ENCODE measurements around the gene GABBR1. TPM values are rescaled to one million over a fixed set of nuclear protein-coding genes. Genes with fewer than 3 reads are reported as not detected.

The GABBR1 gene
- polyA plus RNA-seq, 1 donor from 2014 or later: 108 TPM

DNA sequence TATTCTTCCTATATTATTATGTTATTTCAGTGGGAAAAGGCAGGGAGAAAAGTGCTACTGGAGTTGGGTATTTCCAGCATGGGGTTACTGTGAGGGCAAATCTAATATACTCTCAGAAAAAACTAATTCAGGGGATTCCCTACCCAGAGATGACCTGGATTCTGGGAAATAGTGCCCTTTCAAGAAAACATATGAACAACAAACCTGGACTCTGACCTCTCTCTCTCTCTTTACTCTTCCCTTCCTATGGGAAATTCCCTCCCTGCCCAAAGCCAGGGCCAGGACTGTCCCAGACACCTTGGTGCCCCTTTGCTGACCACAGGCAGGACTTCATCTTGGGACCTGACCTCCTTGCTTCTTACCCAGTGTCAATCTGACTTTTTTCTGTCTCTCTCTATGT, 71.9 kb downstream of the GABBR1 start:
- Histone ChIP-seq H3K27ac (ENCODE audit: low read length) (no peak overlapping the region), H3K4me2 (ENCODE audit: low read length) (no peak overlapping the region), H4K20me1 (ENCODE audit: insufficient read depth) (no peaks in the 10 kb centered on the region), H3K27me3 (ENCODE audit: insufficient read depth, low read depth, low read length) (peaks cover 4% of the 10 kb centered on the region), H2AFZ (ENCODE audit: low read depth, low read length) (no peak overlapping the region), H3K36me3 (ENCODE audit: insufficient read depth, low read length) (no peaks in the 10 kb centered on the region), H3K79me2 (replicated peaks; ENCODE audit: insufficient read depth, low read length) (no peaks in the 10 kb centered on the region), H3K9ac (ENCODE audit: low read length) (no peak overlapping the region), H3K4me3 (ENCODE audit: low read length) (no peak overlapping the region), H3K9me3 (ENCODE audit: low read length) (no peaks in the 10 kb centered on the region), H3F3A (ENCODE audit: insufficient read depth, low read length, poor library complexity, severe bottlenecking) (no peaks in the 10 kb centered on the region), H3K9me2 (ENCODE audit: insufficient read depth, low read length) (no peaks in the 10 kb centered on the region)
- TF ChIP-seq RAD21 (conservative IDR thresholded peaks at IDR 0.05) (no peak), EP300 (conservative IDR thresholded peaks at IDR 0.05; ENCODE audit: poor library complexity, severe bottlenecking) (no peak), MXI1 (conservative IDR thresholded peaks at IDR 0.05; ENCODE audit: poor library complexity, severe bottlenecking) (no peak), EZH2 (IDR thresholded peaks at IDR 0.05; ENCODE audit: borderline replicate concordance, insufficient read depth, low read length, poor library complexity, severe bottlenecking) (no peak), POLR2AphosphoS5 (IDR thresholded peaks at IDR 0.05) (no peak), SMC3 (conservative IDR thresholded peaks at IDR 0.05; ENCODE audit: poor library complexity) (no peak), TAF1 (IDR thresholded peaks at IDR 0.05; ENCODE audit: low read depth) (no peak)
- TF ChIP-seq, protein P1, sequence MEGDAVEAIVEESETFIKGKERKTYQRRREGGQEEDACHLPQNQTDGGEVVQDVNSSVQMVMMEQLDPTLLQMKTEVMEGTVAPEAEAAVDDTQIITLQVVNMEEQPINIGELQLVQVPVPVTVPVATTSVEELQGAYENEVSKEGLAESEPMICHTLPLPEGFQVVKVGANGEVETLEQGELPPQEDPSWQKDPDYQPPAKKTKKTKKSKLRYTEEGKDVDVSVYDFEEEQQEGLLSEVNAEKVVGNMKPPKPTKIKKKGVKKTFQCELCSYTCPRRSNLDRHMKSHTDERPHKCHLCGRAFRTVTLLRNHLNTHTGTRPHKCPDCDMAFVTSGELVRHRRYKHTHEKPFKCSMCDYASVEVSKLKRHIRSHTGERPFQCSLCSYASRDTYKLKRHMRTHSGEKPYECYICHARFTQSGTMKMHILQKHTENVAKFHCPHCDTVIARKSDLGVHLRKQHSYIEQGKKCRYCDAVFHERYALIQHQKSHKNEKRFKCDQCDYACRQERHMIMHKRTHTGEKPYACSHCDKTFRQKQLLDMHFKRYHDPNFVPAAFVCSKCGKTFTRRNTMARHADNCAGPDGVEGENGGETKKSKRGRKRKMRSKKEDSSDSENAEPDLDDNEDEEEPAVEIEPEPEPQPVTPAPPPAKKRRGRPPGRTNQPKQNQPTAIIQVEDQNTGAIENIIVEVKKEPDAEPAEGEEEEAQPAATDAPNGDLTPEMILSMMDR (IDR thresholded peaks at IDR 0.05; ENCODE audit: poor library complexity, severe bottlenecking): no peak
- TF ChIP-seq, protein P2, sequence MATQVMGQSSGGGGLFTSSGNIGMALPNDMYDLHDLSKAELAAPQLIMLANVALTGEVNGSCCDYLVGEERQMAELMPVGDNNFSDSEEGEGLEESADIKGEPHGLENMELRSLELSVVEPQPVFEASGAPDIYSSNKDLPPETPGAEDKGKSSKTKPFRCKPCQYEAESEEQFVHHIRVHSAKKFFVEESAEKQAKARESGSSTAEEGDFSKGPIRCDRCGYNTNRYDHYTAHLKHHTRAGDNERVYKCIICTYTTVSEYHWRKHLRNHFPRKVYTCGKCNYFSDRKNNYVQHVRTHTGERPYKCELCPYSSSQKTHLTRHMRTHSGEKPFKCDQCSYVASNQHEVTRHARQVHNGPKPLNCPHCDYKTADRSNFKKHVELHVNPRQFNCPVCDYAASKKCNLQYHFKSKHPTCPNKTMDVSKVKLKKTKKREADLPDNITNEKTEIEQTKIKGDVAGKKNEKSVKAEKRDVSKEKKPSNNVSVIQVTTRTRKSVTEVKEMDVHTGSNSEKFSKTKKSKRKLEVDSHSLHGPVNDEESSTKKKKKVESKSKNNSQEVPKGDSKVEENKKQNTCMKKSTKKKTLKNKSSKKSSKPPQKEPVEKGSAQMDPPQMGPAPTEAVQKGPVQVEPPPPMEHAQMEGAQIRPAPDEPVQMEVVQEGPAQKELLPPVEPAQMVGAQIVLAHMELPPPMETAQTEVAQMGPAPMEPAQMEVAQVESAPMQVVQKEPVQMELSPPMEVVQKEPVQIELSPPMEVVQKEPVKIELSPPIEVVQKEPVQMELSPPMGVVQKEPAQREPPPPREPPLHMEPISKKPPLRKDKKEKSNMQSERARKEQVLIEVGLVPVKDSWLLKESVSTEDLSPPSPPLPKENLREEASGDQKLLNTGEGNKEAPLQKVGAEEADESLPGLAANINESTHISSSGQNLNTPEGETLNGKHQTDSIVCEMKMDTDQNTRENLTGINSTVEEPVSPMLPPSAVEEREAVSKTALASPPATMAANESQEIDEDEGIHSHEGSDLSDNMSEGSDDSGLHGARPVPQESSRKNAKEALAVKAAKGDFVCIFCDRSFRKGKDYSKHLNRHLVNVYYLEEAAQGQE (IDR thresholded peaks at IDR 0.05; ENCODE audit: borderline replicate concordance): no peak

DNA sequence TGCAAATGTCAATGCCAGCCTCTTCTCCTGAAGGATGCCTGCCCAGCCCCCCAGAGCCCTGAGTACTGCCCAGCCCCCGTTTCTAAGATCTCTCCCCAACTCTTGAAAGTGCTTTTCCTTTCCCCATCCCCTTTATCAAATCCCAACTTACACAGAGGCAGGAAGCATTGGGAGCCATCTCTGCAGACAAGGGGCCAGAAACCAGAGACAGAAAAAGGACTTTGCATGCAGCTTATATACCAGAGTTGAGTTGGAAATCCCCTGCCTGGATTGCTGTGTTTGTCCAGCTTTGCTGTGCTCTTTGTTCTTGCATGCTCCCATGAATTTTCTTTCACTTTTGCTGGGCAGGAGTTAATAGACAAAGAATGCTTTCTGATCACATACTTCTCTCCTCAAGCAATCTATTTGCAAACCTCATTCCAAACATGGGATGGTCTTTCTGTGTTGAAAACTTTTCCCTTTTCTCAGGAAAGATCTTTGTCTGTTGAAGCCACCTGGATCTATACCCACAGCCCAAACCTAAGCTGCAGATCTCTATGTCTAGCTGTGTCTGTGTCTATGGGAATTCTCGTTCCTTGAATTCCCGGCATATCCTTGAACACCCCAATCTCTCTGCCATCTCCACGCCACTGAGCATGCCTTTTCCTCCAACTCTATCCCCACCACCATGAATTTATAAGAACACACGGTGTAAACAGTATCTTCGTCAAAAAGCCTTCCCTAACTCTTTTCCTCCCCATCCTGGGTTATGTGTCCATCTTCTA, 73.3 kb downstream of the GABBR1 start, which contains the start of gene UBD:
Gene UBD, minus strand, starts transcription at position 209 of the 764 bp plus-strand sequence. Its CDS starts 31 bp downstream, at position 178.
- Histone ChIP-seq H3K27me3 (ENCODE audit: insufficient read depth, low read depth, low read length) (peaks cover 17% of the 10 kb centered on the region), H3K36me3 (ENCODE audit: insufficient read depth, low read length) (no peaks in the 10 kb centered on the region), H2AFZ (ENCODE audit: low read depth, low read length) (no peak within 1 kb of the TSS), H3K4me3 (ENCODE audit: low read length) (no peak within 1 kb of the TSS), H3F3A (ENCODE audit: insufficient read depth, low read length, poor library complexity, severe bottlenecking) (no peaks in the 10 kb centered on the region), H4K20me1 (ENCODE audit: insufficient read depth) (no peaks in the 10 kb centered on the region), H3K9me3 (ENCODE audit: low read length) (no peaks in the 10 kb centered on the region), H3K4me2 (ENCODE audit: low read length) (no peak within 1 kb of the TSS), H3K27ac (ENCODE audit: low read length) (no peak within 1 kb of the TSS), H3K9ac (ENCODE audit: low read length) (no peak within 1 kb of the TSS), H3K9me2 (ENCODE audit: insufficient read depth, low read length) (no peaks in the 10 kb centered on the region), H3K79me2 (replicated peaks; ENCODE audit: insufficient read depth, low read length) (no peaks in the 10 kb centered on the region)
- TF ChIP-seq EZH2 (IDR thresholded peaks at IDR 0.05; ENCODE audit: borderline replicate concordance, insufficient read depth, low read length, poor library complexity, severe bottlenecking) (no peak), SMC3 (conservative IDR thresholded peaks at IDR 0.05; ENCODE audit: poor library complexity) (no peak), POLR2AphosphoS5 (IDR thresholded peaks at IDR 0.05) (no peak), RAD21 (conservative IDR thresholded peaks at IDR 0.05) (no peak), TAF1 (IDR thresholded peaks at IDR 0.05; ENCODE audit: low read depth) (no peak), MXI1 (conservative IDR thresholded peaks at IDR 0.05; ENCODE audit: poor library complexity, severe bottlenecking) (no peak), EP300 (conservative IDR thresholded peaks at IDR 0.05; ENCODE audit: poor library complexity, severe bottlenecking) (no peak)
- TF ChIP-seq, protein P1 (IDR thresholded peaks at IDR 0.05; ENCODE audit: poor library complexity, severe bottlenecking): no peak
- TF ChIP-seq, protein P2 (IDR thresholded peaks at IDR 0.05; ENCODE audit: borderline replicate concordance): no peak
